ENCODE data around the gene SCN7A.

SCN7A gene

DNA sequence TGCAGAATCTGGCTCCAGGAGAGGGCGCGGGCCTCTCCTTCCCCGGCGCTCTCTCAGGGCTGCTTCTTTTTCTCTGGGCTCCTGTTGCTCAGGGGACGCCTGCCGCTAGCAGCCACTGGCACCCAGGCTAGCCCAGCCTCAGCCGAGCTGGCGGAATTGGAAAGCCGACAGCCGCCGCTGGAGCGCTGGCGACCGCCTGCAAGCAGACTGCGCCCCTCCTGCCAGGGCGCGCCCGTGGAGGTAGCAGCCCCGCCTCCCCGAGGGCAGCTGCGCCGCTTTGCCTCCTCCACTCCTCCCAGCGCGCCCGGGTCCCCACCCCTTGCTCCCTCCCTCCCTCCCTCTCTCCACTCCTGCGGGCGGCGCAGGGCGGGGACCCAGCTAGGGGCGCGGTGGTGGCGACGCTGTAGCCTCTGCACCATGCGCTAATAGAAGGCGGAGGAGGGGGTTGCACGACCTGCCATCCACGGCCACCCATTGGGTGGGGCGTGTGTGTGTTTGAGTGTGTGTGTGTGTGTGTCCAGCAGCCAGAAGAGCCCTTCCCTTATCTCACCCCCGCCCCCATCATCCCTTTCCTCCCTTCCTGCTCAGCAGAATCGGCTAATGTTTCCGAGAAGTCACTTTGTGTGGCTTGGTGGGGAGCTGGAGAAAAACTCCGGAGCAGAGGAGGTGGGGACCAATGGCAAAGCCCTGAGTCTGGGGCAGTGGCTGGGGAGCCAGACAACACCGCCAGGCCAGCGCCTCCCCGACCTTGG, 118.1 kb downstream of the SCN7A start, which contains the start of gene SCN9A:
Gene SCN9A (minus strand): TSS at position 209 of the 752 bp plus-strand sequence. CDS start 64,188 bp downstream, outside the sequence.
- DNase-seq (ENCODE audit: low spot score) = peak; percentile 13
- TF ChIP-seq, protein P1, sequence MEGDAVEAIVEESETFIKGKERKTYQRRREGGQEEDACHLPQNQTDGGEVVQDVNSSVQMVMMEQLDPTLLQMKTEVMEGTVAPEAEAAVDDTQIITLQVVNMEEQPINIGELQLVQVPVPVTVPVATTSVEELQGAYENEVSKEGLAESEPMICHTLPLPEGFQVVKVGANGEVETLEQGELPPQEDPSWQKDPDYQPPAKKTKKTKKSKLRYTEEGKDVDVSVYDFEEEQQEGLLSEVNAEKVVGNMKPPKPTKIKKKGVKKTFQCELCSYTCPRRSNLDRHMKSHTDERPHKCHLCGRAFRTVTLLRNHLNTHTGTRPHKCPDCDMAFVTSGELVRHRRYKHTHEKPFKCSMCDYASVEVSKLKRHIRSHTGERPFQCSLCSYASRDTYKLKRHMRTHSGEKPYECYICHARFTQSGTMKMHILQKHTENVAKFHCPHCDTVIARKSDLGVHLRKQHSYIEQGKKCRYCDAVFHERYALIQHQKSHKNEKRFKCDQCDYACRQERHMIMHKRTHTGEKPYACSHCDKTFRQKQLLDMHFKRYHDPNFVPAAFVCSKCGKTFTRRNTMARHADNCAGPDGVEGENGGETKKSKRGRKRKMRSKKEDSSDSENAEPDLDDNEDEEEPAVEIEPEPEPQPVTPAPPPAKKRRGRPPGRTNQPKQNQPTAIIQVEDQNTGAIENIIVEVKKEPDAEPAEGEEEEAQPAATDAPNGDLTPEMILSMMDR (IDR thresholded peaks at IDR 0.05; ENCODE audit: extremely low read depth, insufficient read depth, missing control alignments) = no peak
- in situ Hi-C loops (cut with MboI; ENCODE audit: low pct_unique_long_range_greater_than_20kb, low sequenced_read_pairs, unreplicated experiment) = no loop called here

DNA sequence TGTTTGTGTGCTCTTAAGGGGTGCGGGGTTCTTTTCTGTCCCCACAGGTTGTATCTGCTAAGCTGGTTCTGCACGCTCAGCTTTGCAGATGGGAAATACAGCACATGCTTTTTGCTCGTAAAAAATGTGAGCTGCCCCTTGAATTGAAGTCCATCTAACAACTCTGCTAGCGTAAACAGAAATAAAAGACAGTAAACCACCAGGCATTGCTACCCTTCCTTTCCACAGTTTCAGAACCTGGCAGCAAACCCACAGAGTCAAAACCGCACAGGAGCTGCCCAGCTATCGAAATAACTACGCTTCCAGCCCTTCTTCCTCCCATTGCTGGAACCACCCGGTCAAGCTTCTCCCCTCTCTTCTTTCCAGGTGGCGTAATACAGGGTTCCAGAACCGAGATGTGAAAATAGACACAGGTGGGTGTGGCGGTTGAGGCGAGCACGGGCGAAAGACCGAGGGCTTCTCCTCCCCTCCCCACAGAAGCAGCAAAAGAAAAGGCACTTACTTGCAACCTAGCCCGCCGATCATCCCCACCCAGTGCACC, 118.8 kb downstream of the SCN7A start:
- no peak for DNase-seq (ENCODE audit: low spot score)
- in situ Hi-C loops (cut with MboI; ENCODE audit: low pct_unique_long_range_greater_than_20kb, low sequenced_read_pairs, unreplicated experiment) = no loop called here
- TF ChIP-seq, protein P1 (IDR thresholded peaks at IDR 0.05; ENCODE audit: extremely low read depth, insufficient read depth, missing control alignments) = no peak

DNA sequence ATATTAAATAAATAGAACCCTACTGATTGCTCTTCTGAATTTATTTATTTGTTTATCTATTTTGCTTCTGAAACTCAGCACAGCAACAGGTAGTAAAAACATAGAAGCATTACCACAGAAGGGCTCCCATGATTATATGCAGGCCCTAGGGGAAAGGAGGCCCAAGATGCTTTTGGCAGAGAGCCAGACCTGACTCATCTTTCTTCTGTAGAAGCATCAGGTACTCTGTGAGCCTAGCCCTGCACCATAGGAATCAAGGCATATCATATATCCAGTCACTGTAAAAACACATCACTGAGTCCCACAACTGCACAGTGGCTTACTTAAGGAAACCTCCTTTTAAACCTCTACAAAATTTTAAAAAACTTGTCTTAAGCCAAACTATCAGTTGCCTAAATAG, 120.1 kb downstream of the SCN7A start:
- peak; percentile 8 for DNase-seq (ENCODE audit: low spot score)
- in situ Hi-C loops (cut with MboI; ENCODE audit: low pct_unique_long_range_greater_than_20kb, low sequenced_read_pairs, unreplicated experiment) = no loop called here
- TF ChIP-seq, protein P1 (IDR thresholded peaks at IDR 0.05; ENCODE audit: extremely low read depth, insufficient read depth, missing control alignments) = no peak

DNA sequence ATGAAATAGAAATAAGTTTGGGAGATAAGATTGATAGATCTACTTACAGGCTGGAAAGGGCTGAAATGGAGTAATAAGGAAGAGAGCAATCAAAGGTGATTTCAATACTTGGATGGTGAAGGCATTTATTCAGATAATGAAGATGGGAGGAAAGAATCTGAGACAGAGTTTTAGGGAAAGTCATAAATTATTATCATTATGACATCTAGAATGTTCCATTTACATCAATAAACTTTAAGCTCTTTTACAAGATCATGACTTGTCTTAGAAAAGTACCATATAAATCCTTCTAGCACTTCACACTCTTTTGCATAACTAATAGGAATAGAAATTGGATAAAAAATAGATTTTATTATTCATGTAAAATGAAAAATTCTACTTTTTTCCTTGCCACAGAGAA, 120.5 kb downstream of the SCN7A start:
- DNase-seq (ENCODE audit: low spot score) = no peak
- TF ChIP-seq, protein P1 (IDR thresholded peaks at IDR 0.05; ENCODE audit: extremely low read depth, insufficient read depth, missing control alignments) = no peak
- in situ Hi-C loops (cut with MboI; ENCODE audit: low pct_unique_long_range_greater_than_20kb, low sequenced_read_pairs, unreplicated experiment) = no loop called here

DNA sequence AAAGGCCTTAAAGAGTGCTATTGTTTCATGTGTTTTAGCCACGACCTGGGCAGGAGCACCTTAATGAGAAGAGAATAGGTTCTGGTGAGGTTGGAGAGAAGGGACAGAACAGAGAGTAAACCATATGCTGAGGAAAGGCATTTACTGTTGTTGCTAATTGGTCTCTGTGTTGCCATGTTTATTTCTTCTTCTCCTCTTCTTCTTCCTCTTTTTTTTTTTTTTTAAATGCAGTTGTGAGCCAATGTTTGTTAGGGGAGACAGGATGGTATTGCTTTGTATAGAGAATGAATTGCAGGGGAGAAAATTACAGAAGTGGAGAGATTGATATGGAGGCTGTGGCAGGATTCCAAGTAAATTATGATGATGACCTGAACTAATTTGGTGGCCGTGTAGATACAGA, 120.9 kb downstream of the SCN7A start:
- TF ChIP-seq, protein P1 (IDR thresholded peaks at IDR 0.05; ENCODE audit: extremely low read depth, insufficient read depth, missing control alignments) = no peak
- no peak for DNase-seq (ENCODE audit: low spot score)
- in situ Hi-C loops (cut with MboI; ENCODE audit: low pct_unique_long_range_greater_than_20kb, low sequenced_read_pairs, unreplicated experiment) = no loop called here

DNA sequence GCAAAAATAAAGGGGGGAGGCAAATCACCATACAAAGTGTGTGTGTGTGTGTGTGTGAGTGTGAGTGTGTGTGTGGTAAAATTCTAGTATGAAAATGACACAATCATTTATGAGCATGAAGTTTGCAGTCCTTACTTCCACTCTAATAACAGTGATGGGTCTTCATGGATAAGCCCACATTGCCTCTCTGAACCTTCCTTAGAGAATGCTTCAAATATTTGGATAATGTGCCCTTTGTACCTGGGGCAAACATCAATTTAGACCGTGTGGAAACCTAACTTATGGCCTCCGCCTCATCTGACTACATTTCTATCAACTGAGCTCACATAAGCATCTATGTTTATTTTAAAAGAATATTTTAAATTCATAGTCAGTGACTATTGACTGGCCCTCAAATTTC, 122.0 kb downstream of the SCN7A start:
- no peak for DNase-seq (ENCODE audit: low spot score)
- TF ChIP-seq, protein P1 (IDR thresholded peaks at IDR 0.05; ENCODE audit: extremely low read depth, insufficient read depth, missing control alignments) = no peak

More for the DNA sequence above, 122.0 kb downstream of the SCN7A start:
- in situ Hi-C loops (cut with MboI; ENCODE audit: low pct_unique_long_range_greater_than_20kb, low sequenced_read_pairs, unreplicated experiment) = no loop called here
